GM12873 (cell line): ENCODE measurements around the gene FGFRL1.

ENCODE experiments used
- TF ChIP-seq, protein P1 (sequence below): IDR thresholded peaks from 2 replicates; pipeline ENCODE4 v1.5.1; 2012; ENCODE audit warnings: low read depth, mild to moderate bottlenecking, moderate library complexity, low read length, control low read depth; ENCODE audit not compliant: insufficient read depth; ENCODE audit errors: missing control alignments

The FGFRL1 gene

GRCh38 chr4:966266-967112 is 44.9 kb upstream of the FGFRL1 start:
- TF ChIP-seq, protein P1, sequence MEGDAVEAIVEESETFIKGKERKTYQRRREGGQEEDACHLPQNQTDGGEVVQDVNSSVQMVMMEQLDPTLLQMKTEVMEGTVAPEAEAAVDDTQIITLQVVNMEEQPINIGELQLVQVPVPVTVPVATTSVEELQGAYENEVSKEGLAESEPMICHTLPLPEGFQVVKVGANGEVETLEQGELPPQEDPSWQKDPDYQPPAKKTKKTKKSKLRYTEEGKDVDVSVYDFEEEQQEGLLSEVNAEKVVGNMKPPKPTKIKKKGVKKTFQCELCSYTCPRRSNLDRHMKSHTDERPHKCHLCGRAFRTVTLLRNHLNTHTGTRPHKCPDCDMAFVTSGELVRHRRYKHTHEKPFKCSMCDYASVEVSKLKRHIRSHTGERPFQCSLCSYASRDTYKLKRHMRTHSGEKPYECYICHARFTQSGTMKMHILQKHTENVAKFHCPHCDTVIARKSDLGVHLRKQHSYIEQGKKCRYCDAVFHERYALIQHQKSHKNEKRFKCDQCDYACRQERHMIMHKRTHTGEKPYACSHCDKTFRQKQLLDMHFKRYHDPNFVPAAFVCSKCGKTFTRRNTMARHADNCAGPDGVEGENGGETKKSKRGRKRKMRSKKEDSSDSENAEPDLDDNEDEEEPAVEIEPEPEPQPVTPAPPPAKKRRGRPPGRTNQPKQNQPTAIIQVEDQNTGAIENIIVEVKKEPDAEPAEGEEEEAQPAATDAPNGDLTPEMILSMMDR, result no peak

DNA sequence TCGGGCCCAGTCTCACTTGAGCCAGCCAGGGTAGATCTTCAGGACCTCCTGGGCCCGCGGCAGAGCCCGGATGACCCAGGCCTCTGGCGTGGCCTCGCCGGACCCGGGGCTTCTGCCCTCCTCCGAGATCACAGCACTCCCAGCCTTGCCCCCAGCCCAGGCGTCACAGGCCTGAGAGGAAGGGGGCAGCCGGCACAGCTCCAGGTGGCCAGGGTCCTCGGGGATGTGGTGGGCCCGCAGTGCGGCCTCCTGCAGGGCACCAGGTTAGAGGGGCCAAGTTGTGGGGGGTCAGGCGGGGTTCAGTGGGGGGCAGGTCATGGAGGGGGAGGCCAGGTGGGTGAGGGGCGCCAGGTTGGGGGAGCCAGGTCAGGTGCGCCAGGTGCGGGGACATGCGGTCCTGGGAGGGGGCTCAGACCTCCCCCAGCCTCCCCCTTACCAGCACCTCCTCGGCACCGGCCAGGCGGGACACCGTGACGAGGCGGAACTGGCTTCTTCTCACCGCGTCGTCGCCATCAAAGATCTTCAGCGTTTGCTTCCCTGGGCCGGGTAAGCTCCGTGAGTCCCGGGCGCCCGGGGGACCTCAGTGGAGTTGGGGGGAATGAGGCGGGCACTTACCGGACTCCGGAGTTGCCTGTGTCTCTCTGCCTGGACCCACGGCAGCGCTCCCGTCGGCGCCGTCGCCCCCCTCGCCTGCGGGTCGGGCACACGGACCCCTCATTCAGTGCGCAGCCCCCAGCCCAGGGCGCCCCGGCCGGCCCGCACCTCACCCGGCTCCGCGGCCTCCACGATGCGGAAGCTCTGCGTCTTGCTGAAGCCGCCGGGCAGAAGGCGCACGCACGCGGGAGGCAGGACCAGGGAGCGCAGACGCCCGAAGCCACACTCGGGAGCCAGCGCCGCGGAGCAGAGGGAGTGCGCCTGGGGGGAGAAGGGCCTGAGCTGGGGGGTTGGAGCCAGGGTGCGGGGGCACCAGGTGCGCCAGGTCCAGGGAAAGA is 44.0 kb upstream of the FGFRL1 start:
- TF ChIP-seq, protein P1, result no peak

GRCh38 chr4:968221-968620 is 43.2 kb upstream of the FGFRL1 start:
- TF ChIP-seq, protein P1, result no peak

DNA sequence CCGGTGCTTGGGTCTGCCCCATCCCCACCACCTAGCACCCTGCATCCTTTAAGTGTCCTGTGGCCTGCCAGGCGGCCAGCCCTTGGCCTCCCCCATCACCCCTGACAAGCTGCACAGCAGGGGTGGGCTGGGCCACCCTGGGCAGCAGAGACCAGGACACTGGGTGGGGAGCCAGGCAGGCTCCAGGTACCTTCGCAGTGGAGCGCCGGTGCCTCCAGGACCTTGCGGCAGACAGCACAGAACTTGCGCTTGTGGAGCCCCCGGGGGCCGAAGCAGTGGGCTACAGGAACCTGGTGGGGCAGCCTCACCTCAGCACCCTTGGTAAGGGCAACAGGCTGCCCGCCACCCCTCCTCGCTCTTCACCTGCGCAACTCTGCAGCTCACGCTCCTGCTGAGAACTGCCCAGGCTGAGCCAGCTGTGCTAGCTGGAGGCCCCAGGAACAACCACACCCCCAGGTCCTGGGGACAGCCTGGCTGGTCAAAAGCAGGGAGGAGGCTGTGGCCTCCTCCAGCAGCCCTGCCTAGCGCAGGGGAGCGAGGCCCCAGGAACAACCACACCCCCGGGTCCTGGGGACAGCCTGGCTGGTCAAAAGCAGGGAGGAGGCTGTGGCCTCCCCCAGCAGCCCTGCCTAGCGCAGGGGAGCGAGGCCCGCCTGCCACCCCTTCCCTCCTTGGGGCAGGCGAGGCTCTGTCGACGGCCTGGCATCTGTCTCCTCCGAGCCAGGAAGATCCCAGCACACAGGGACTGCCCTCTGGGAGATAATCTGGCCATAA is 42.6 kb upstream of the FGFRL1 start:
- TF ChIP-seq, protein P1, result no peak

- TF ChIP-seq, protein P1, result no peak
Measured at GRCh38 chr4:970046-970745, 41.2 kb upstream of the FGFRL1 start.

DNA sequence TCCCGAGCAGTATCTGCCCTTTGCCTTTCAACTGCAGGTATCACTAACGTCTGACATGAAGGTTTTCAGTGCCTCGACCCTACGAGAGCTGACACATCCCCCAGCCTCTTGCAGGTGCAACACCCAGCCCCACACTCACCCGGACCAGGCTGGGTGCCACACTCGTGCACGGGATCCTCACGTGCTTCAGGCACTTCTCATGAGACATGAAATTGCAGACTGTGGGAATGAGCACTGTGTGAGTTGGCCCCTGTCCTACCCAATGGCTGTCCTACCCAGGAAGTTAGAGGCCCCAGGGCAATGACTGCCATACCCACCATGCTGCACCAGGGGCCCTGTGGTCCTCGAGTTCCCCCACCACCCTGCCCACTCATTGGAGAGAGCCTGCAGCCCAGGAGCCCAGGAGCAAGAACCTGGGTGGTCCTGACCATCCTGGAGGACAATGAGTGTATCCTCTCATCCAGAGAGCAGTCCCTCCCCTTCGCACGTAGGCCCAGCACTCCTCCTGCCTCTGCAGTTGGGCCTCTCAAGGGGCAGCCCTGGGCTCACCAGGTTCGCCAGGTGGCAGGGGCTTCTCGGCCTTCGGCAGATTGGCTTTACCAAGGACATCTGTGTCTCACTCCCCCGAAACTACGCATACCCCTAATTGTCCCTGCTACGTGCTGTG is 40.4 kb upstream of the FGFRL1 start:
- TF ChIP-seq, protein P1, result no peak
